HepG2 (cell line): ENCODE measurements around the gene FMNL2. TPM values are rescaled to one million over a fixed set of nuclear protein-coding genes. Genes with fewer than 3 reads are reported as not detected.

ENCODE experiments used
- BORCS8-MEF2B ChIP-seq: sonication (generic); formaldehyde crosslinking; IDR thresholded peaks from 2 replicates; pipeline ENCODE4 v1.8.0; 2022; ENCODE audit warnings: mild to moderate bottlenecking, missing genetic modification reagents
- CENPT ChIP-seq: sonication (generic); formaldehyde crosslinking; IDR thresholded peaks from 2 replicates; pipeline ENCODE4 v1.8.0; 2022; ENCODE audit warnings: low read depth, mild to moderate bottlenecking, moderate library complexity, missing genetic modification reagents
- CHCHD3 ChIP-seq: sonication (generic); formaldehyde crosslinking; IDR thresholded peaks from 2 replicates; pipeline ENCODE4 v1.8.0; 2022; ENCODE audit warnings: mild to moderate bottlenecking, missing genetic modification reagents, moderate library complexity
- ERF ChIP-seq: IDR thresholded peaks from 2 replicates; pipeline ENCODE4 v1.6.1; 2018; ENCODE audit warnings: missing biosample characterization, missing genetic modification reagents
- GLI4 ChIP-seq: sonication (generic); formaldehyde crosslinking; IDR thresholded peaks from 2 replicates; pipeline ENCODE4 v1.5.1; 2020; ENCODE audit warnings: missing genetic modification reagents, mild to moderate bottlenecking, moderate library complexity, borderline replicate concordance
- KAT8 ChIP-seq: IDR thresholded peaks from 2 replicates; pipeline ENCODE4 v1.6.1; 2016; ENCODE audit warnings: missing genetic modification reagents, missing compliant biosample characterization
- KDM4B ChIP-seq: sonication (generic); formaldehyde crosslinking; IDR thresholded peaks from 2 replicates; pipeline ENCODE4 v1.4.0; 2020; ENCODE audit warnings: missing genetic modification reagents
- KDM5A ChIP-seq: fragments of 200-600 bp; sonication (generic); IDR thresholded peaks from 2 replicates; pipeline ENCODE4 v1.7.0; 2018; ENCODE audit warnings: antibody characterized with exemption, mild to moderate bottlenecking, low read length, borderline replicate concordance
- MAF1 ChIP-seq: sonication (generic); formaldehyde crosslinking; IDR thresholded peaks from 2 replicates; pipeline ENCODE4 v1.5.0; 2020; ENCODE audit warnings: missing genetic modification reagents, borderline replicate concordance
- MED1 ChIP-seq: sonication (generic); formaldehyde crosslinking; IDR thresholded peaks from 2 replicates; pipeline ENCODE4 v1.4.0; 2020; ENCODE audit warnings: missing genetic modification reagents
- MIER3 ChIP-seq: IDR thresholded peaks from 2 replicates; pipeline ENCODE4 v1.6.1; 2016; ENCODE audit warnings: missing compliant biosample characterization, borderline replicate concordance
- NR3C1 ChIP-seq: sonication (generic); formaldehyde crosslinking; IDR thresholded peaks from 2 replicates; pipeline ENCODE4 v1.4.0; 2020; ENCODE audit warnings: missing genetic modification reagents
- SALL1 ChIP-seq: sonication (generic); formaldehyde crosslinking; IDR thresholded peaks from 2 replicates; pipeline ENCODE4 v1.8.0; 2022; ENCODE audit warnings: mild to moderate bottlenecking, missing genetic modification reagents
- SAP130 ChIP-seq: IDR thresholded peaks from 2 replicates; pipeline ENCODE4 v1.6.1; 2016; ENCODE audit warnings: low read depth
- SATB2 ChIP-seq: sonication (generic); formaldehyde crosslinking; IDR thresholded peaks from 2 replicates; pipeline ENCODE4 v1.5.0; 2020; ENCODE audit warnings: missing genetic modification reagents
- SOX5 ChIP-seq: IDR thresholded peaks from 2 replicates; pipeline ENCODE4 v1.6.1; 2016; ENCODE audit warnings: borderline replicate concordance
- SP140L ChIP-seq: sonication (generic); formaldehyde crosslinking; IDR thresholded peaks from 2 replicates; pipeline ENCODE4 v1.4.0; 2020; ENCODE audit warnings: missing genetic modification reagents, borderline replicate concordance
- SP4 ChIP-seq: sonication (generic); formaldehyde crosslinking; IDR thresholded peaks from 2 replicates; pipeline ENCODE4 v1.8.1; 2023; ENCODE audit warnings: mild to moderate bottlenecking, missing genetic modification reagents
- ZFY ChIP-seq: sonication (generic); formaldehyde crosslinking; IDR thresholded peaks from 2 replicates; pipeline ENCODE4 v1.4.0; 2020; ENCODE audit warnings: missing genetic modification reagents
- ZNF530 ChIP-seq: sonication (generic); formaldehyde crosslinking; IDR thresholded peaks from 2 replicates; pipeline ENCODE4 v1.5.0; 2020; ENCODE audit warnings: low read depth, mild to moderate bottlenecking, missing genetic modification reagents
- ZNF558 ChIP-seq: sonication (generic); formaldehyde crosslinking; IDR thresholded peaks from 2 replicates; pipeline ENCODE4 v1.9.0; 2022; ENCODE audit warnings: mild to moderate bottlenecking, missing genetic modification reagents, borderline replicate concordance
- polyA plus RNA-seq, 8 experiments: library from polyadenylated mRNA; depleted of rRNA in 3 of 8; stranded (reverse) in 7 of 8; unstranded in 1 of 8; fragments of >200 nt; fragmentation: Illumina TruSeq in 4 of 8; extraction: Trizol in 4 of 8; gene quantifications; 2 replicates each; pipeline versions ENCODE4 v1.2.1 to v1.2.3, GENCODE V29; 2011 to 2016; ENCODE audit warnings: low read depth in 4 of 8, missing spikeins in 1 of 8, mixed read lengths in 1 of 8; ENCODE audit not compliant: insufficient read depth in 1 of 8
- total RNA-seq, 5 experiments: library from RNA; depleted of rRNA; stranded (reverse); fragments of >200 nt; fragmentation: Illumina TruSeq; extraction: Trizol; gene quantifications; 2 replicates each; pipeline ENCODE4 v1.2.3, GENCODE V29; 2016; ENCODE audit warnings: low read depth in 1 of 5
- TF ChIP-seq, protein P1 (sequence below): sonication (generic); formaldehyde crosslinking; IDR thresholded peaks from 2 replicates; pipeline ENCODE4 v1.8.0; 2022; ENCODE audit warnings: low read depth, missing genetic modification reagents
- TF ChIP-seq, protein P2 (sequence below): sonication (generic); formaldehyde crosslinking; IDR thresholded peaks from 2 replicates; pipeline ENCODE4 v1.9.0; 2022; ENCODE audit warnings: missing genetic modification reagents, mild to moderate bottlenecking, borderline replicate concordance
- TF ChIP-seq, protein P3 (sequence below): sonication (generic); formaldehyde crosslinking; IDR thresholded peaks from 2 replicates; pipeline ENCODE4 v1.8.0; 2022; ENCODE audit warnings: mild to moderate bottlenecking, missing genetic modification reagents, moderate library complexity
- TF ChIP-seq, protein P4 (sequence below): sonication (generic); formaldehyde crosslinking; IDR thresholded peaks from 2 replicates; pipeline ENCODE4 v1.4.0; 2020; ENCODE audit warnings: missing genetic modification reagents, mild to moderate bottlenecking, borderline replicate concordance

Gene FMNL2
- total and polyA plus RNA-seq, 2 of the 13 experiments (the other 11 are each of a cell fraction or from before 2014, with no cell fraction given): 66.5 to 67.7 TPM

DNA sequence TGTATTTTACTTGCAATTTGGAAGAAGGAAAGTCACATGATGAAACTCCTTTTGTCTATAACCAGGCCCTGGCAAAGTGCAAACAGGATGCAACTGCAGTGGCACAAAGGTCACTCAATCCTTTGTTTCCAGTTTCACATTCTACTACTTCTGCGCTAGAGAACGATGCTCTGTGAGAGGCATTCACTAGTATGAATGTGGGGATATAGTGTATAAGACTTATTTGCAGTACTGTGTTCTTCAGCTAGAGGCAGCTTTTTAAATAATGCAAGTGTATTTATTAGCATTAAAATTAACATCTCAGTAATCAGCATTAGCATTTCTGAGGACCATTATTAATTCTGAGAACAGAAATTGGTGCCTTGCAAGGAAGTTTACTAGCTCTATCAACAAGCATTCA, 313.4 kb downstream of the FMNL2 start (continued):
- TF ChIP-seq SP140L (0 out of 2 replicates have a peak, but pooled peaks have one; percentile 19), ZNF558 (CRISPR knock-in tag) (no peak), MED1 (CRISPR knock-in tag) (no peak), ZNF530 (CRISPR knock-in tag) (no peak), MIER3 (CRISPR knock-in tag) (no peak), MAF1 (CRISPR knock-in tag) (no peak), SP4 (CRISPR knock-in tag) (no peak), GLI4 (CRISPR knock-in tag) (no peak), KDM4B (CRISPR knock-in tag) (no peak), ZFY (CRISPR knock-in tag) (no peak), SOX5 (CRISPR knock-in tag) (peak; percentile 96), SATB2 (CRISPR knock-in tag) (no peak), SALL1 (no peak), CENPT (no peak), KAT8 (CRISPR knock-in tag) (no peak), ERF (CRISPR knock-in tag) (no peak), SAP130 (CRISPR knock-in tag) (no peak), CHCHD3 (CRISPR knock-in tag) (no peak), BORCS8-MEF2B (CRISPR knock-in tag) (no peak), KDM5A (no peak), NR3C1 (CRISPR knock-in tag) (no peak)
- TF ChIP-seq, protein P1, sequence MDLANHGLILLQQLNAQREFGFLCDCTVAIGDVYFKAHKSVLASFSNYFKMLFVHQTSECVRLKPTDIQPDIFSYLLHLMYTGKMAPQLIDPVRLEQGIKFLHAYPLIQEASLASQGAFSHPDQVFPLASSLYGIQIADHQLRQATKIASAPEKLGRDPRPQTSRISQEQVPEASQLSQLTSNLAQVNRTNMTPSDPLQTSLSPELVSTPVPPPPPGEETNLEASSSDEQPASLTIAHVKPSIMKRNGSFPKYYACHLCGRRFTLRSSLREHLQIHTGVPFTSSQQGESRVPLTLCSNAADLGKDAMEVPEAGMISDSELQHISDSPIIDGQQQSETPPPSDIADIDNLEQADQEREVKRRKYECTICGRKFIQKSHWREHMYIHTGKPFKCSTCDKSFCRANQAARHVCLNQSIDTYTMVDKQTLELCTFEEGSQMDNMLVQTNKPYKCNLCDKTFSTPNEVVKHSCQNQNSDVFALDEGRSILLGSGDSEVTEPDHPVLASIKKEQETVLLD: no peak
- TF ChIP-seq, protein P2, sequence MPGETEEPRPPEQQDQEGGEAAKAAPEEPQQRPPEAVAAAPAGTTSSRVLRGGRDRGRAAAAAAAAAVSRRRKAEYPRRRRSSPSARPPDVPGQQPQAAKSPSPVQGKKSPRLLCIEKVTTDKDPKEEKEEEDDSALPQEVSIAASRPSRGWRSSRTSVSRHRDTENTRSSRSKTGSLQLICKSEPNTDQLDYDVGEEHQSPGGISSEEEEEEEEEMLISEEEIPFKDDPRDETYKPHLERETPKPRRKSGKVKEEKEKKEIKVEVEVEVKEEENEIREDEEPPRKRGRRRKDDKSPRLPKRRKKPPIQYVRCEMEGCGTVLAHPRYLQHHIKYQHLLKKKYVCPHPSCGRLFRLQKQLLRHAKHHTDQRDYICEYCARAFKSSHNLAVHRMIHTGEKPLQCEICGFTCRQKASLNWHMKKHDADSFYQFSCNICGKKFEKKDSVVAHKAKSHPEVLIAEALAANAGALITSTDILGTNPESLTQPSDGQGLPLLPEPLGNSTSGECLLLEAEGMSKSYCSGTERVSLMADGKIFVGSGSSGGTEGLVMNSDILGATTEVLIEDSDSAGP (CRISPR knock-in tag): no peak
- TF ChIP-seq, protein P3, sequence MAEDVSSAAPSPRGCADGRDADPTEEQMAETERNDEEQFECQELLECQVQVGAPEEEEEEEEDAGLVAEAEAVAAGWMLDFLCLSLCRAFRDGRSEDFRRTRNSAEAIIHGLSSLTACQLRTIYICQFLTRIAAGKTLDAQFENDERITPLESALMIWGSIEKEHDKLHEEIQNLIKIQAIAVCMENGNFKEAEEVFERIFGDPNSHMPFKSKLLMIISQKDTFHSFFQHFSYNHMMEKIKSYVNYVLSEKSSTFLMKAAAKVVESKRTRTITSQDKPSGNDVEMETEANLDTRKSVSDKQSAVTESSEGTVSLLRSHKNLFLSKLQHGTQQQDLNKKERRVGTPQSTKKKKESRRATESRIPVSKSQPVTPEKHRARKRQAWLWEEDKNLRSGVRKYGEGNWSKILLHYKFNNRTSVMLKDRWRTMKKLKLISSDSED: no peak
- TF ChIP-seq, protein P4, sequence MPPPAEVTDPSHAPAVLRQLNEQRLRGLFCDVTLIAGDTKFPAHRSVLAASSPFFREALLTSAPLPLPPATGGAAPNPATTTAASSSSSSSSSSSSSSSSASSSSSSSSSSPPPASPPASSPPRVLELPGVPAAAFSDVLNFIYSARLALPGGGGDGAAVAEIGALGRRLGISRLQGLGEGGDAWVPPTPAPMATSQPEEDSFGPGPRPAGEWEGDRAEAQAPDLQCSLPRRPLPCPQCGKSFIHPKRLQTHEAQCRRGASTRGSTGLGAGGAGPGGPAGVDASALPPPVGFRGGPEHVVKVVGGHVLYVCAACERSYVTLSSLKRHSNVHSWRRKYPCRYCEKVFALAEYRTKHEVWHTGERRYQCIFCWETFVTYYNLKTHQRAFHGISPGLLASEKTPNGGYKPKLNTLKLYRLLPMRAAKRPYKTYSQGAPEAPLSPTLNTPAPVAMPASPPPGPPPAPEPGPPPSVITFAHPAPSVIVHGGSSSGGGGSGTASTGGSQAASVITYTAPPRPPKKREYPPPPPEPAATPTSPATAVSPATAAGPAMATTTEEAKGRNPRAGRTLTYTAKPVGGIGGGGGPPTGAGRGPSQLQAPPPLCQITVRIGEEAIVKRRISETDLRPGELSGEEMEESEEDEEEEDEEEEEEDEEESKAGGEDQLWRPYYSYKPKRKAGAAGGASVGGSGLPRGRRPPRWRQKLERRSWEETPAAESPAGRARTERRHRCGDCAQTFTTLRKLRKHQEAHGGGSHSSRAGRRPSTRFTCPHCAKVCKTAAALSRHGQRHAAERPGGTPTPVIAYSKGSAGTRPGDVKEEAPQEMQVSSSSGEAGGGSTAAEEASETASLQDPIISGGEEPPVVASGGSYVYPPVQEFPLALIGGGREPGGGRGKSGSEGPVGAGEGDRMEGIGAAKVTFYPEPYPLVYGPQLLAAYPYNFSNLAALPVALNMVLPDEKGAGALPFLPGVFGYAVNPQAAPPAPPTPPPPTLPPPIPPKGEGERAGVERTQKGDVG (CRISPR knock-in tag): no peak
